ENCODE results near the gene CDAN1. TPM values are rescaled to one million over a fixed set of nuclear protein-coding genes. Genes with fewer than 3 reads are reported as not detected.

CDAN1 gene
- total and polyA plus RNA-seq, 2 donors (not counting 1 experiment from before 2014, with no cell fraction given) = 3.0 to 8.9 TPM

GRCh38 chr15:42728560-42728959 lies 8.4 kb downstream of the CDAN1 start:
- H3K36me3 ChIP-seq (ENCODE audit: control insufficient read depth, insufficient read depth, low read length) = peaks cover 44% of the 10 kb centered on the region
- no peak overlapping the region for H3K9ac ChIP-seq (ENCODE audit: insufficient read depth, low read length)
- no peaks in the 10 kb centered on the region for H4K20me1 ChIP-seq (ENCODE audit: control insufficient read depth, extremely low read depth, insufficient read depth, low read length)
- no peak overlapping the region for H3K27ac ChIP-seq (ENCODE audit: insufficient read depth, low read length)
- H3K4me3 ChIP-seq (replicated peaks in 1 of 4; ENCODE audit: control extremely low read depth in 1 of 4, insufficient read depth in 1 of 4, low read depth in 3 of 4, low read length in 4 of 4) = no peak overlapping the region
- H3K27me3 ChIP-seq (ENCODE audit: control insufficient read depth, insufficient read depth, low read length) = no peaks in the 10 kb centered on the region
- H3K4me2 ChIP-seq (ENCODE audit: extremely low read depth, insufficient read depth, low read length) = no peak overlapping the region
- no peak for TF ChIP-seq CTCF (conservative IDR thresholded peaks at IDR 0.05 in 1 of 2, IDR thresholded peaks at IDR 0.05 in 1 of 2; ENCODE audit: low read depth in 1 of 2, low read length in 2 of 2)
- no peak for TF ChIP-seq EZH2 (IDR thresholded peaks at IDR 0.05; ENCODE audit: low read length, missing control alignments)
- H3K4me1 ChIP-seq (ENCODE audit: control insufficient read depth, extremely low read depth, insufficient read depth, low read length) = no peaks in the 10 kb centered on the region
- H3K79me2 ChIP-seq (ENCODE audit: control insufficient read depth, insufficient read depth, low read length) = no peaks in the 10 kb centered on the region
- no peak overlapping the region for H2AFZ ChIP-seq (ENCODE audit: low read length)
- no peak for DNase-seq (ENCODE audit: low read depth in 2 of 2)
- no peaks in the 10 kb centered on the region for H3K9me3 ChIP-seq (ENCODE audit: control insufficient read depth, insufficient read depth, low read depth, low read length)

GRCh38 chr15:42727750-42728381 lies 9.1 kb downstream of the CDAN1 start:
- no peaks in the 10 kb centered on the region for H3K79me2 ChIP-seq (ENCODE audit: control insufficient read depth, insufficient read depth, low read length)
- peaks cover 41% of the 10 kb centered on the region for H3K36me3 ChIP-seq (ENCODE audit: control insufficient read depth, insufficient read depth, low read length)
- H3K4me3 ChIP-seq (replicated peaks in 1 of 4; ENCODE audit: control extremely low read depth in 1 of 4, insufficient read depth in 1 of 4, low read depth in 3 of 4, low read length in 4 of 4) = no peak overlapping the region
- H3K9me3 ChIP-seq (ENCODE audit: control insufficient read depth, insufficient read depth, low read depth, low read length) = no peaks in the 10 kb centered on the region
- no peak overlapping the region for H2AFZ ChIP-seq (ENCODE audit: low read length)
- no peaks in the 10 kb centered on the region for H3K4me1 ChIP-seq (ENCODE audit: control insufficient read depth, extremely low read depth, insufficient read depth, low read length)
- no peak for DNase-seq (ENCODE audit: low read depth in 2 of 2)
- no peaks in the 10 kb centered on the region for H3K27me3 ChIP-seq (ENCODE audit: control insufficient read depth, insufficient read depth, low read length)
- H3K9ac ChIP-seq (ENCODE audit: insufficient read depth, low read length) = no peak overlapping the region
- no peak for TF ChIP-seq CTCF (conservative IDR thresholded peaks at IDR 0.05 in 1 of 2, IDR thresholded peaks at IDR 0.05 in 1 of 2; ENCODE audit: low read depth in 1 of 2, low read length in 2 of 2)
- no peak for TF ChIP-seq EZH2 (IDR thresholded peaks at IDR 0.05; ENCODE audit: low read length, missing control alignments)
- no peak overlapping the region for H3K4me2 ChIP-seq (ENCODE audit: extremely low read depth, insufficient read depth, low read length)
- no peaks in the 10 kb centered on the region for H4K20me1 ChIP-seq (ENCODE audit: control insufficient read depth, extremely low read depth, insufficient read depth, low read length)
- no peak overlapping the region for H3K27ac ChIP-seq (ENCODE audit: insufficient read depth, low read length)

- Histone ChIP-seq H4K20me1 (ENCODE audit: control insufficient read depth, extremely low read depth, insufficient read depth, low read length) (no peaks in the 10 kb centered on the region), H3K27me3 (ENCODE audit: control insufficient read depth, insufficient read depth, low read length) (no peaks in the 10 kb centered on the region), H3K36me3 (ENCODE audit: control insufficient read depth, insufficient read depth, low read length) (peaks cover 31% of the 10 kb centered on the region), H3K4me3 (replicated peaks in 1 of 4; ENCODE audit: control extremely low read depth in 1 of 4, insufficient read depth in 1 of 4, low read depth in 3 of 4, low read length in 4 of 4) (no peak overlapping the region), H3K79me2 (ENCODE audit: control insufficient read depth, insufficient read depth, low read length) (no peaks in the 10 kb centered on the region), H2AFZ (ENCODE audit: low read length) (no peak overlapping the region), H3K27ac (ENCODE audit: insufficient read depth, low read length) (no peak overlapping the region), H3K4me2 (ENCODE audit: extremely low read depth, insufficient read depth, low read length) (no peak overlapping the region), H3K4me1 (ENCODE audit: control insufficient read depth, extremely low read depth, insufficient read depth, low read length) (no peaks in the 10 kb centered on the region), H3K9me3 (ENCODE audit: control insufficient read depth, insufficient read depth, low read depth, low read length) (no peaks in the 10 kb centered on the region), H3K9ac (ENCODE audit: insufficient read depth, low read length) (no peak overlapping the region)
- TF ChIP-seq CTCF (conservative IDR thresholded peaks at IDR 0.05 in 1 of 2, IDR thresholded peaks at IDR 0.05 in 1 of 2; ENCODE audit: low read depth in 1 of 2, low read length in 2 of 2) (no peak), EZH2 (IDR thresholded peaks at IDR 0.05; ENCODE audit: low read length, missing control alignments) (no peak)
- no peak for DNase-seq (ENCODE audit: low read depth in 2 of 2)
These were observed 10.8 kb downstream of the CDAN1 start for GRCh38 chr15:42726114-42726513.
